SK-N-MC (cell line): Measurements from ENCODE around the gene ABCC1.

Source experiments
- DNase-seq: peaks from one replicate; pipeline ENCODE4 v3.0.0-alpha.2; 2011; ENCODE audit warnings: low read depth, low spot score
- H3K27ac ChIP-seq: fragments of 200-600 bp; sonication (generic); 2 replicates; pipeline ENCODE4 v1.5.1; 2016; ENCODE audit warnings: mixed run types
- H3K36me3 ChIP-seq: fragments of 200-600 bp; sonication (generic); 2 replicates; pipeline ENCODE4 v1.6.1; 2017; ENCODE audit warnings: antibody characterized with exemption, low read length, mixed read lengths; ENCODE audit not compliant: insufficient read depth
- H3K4me3 ChIP-seq: fragments of 200-600 bp; sonication (generic); 2 replicates; pipeline ENCODE4 v1.5.1; 2016
- H3K9ac ChIP-seq: fragments of 200-600 bp; sonication (generic); 2 replicates; pipeline ENCODE4 v1.8.0; 2017; ENCODE audit warnings: mixed run types, mixed read lengths; ENCODE audit not compliant: insufficient read length
- H3K9me3 ChIP-seq: fragments of 200-600 bp; sonication (generic); 2 replicates; pipeline ENCODE4 v1.6.1; 2017; ENCODE audit warnings: low read depth, mild to moderate bottlenecking, antibody characterized with exemption, low read length, moderate library complexity, mixed read lengths
- EZH2 ChIP-seq: fragments of 200-600 bp; sonication (generic); IDR thresholded peaks from one replicate; pipeline ENCODE4 v1.6.1; 2017; ENCODE audit warnings: antibody characterized with exemption
- FOXP2 ChIP-seq: optimal IDR thresholded peaks from 2 replicates; pipeline ENCODE3; 2011; ENCODE audit warnings: mild to moderate bottlenecking, moderate library complexity; ENCODE audit not compliant: insufficient read depth; ENCODE audit errors: extremely low read length, control extremely low read depth
- POLR2AphosphoS5 ChIP-seq: IDR thresholded peaks from 2 replicates; pipeline ENCODE4 v1.6.1; 2012; ENCODE audit warnings: mild to moderate bottlenecking, low read depth, low read length, borderline replicate concordance

ABCC1 gene

GRCh38 chr16:16001596-16002255 is 52.3 kb downstream of the ABCC1 start:
- TF ChIP-seq EZH2 (no peak), POLR2AphosphoS5 (no peak), FOXP2 (no peak)
- no peak overlapping the region for H3K9ac ChIP-seq
- no peak overlapping the region for H3K27ac ChIP-seq
- no peak overlapping the region for H3K4me3 ChIP-seq
- H3K9me3 ChIP-seq: no peaks in the 10 kb centered on the region
- DNase-seq: no peak
- no peaks in the 10 kb centered on the region for H3K36me3 ChIP-seq

GRCh38 chr16:16003719-16004313 is 54.4 kb downstream of the ABCC1 start:
- TF ChIP-seq EZH2 (no peak), FOXP2 (no peak), POLR2AphosphoS5 (no peak)
- H3K4me3 ChIP-seq: no peak overlapping the region
- no peak overlapping the region for H3K9ac ChIP-seq
- H3K36me3 ChIP-seq: no peaks in the 10 kb centered on the region
- no peak for DNase-seq
- H3K9me3 ChIP-seq: no peaks in the 10 kb centered on the region
- H3K27ac ChIP-seq: no peak overlapping the region

GRCh38 chr16:16004314-16004749 is 54.9 kb downstream of the ABCC1 start:
- TF ChIP-seq EZH2 (no peak), POLR2AphosphoS5 (no peak), FOXP2 (no peak)
- Histone ChIP-seq H3K27ac (no peak overlapping the region), H3K36me3 (no peaks in the 10 kb centered on the region; the same call in 1 of the 2 replicates), H3K9ac (no peak overlapping the region), H3K4me3 (no peak overlapping the region), H3K9me3 (no peaks in the 10 kb centered on the region)
- no peak for DNase-seq

GRCh38 chr16:16005721-16006120 is 56.3 kb downstream of the ABCC1 start:
- no peak for DNase-seq
- no peak overlapping the region for H3K27ac ChIP-seq
- H3K36me3 ChIP-seq: peaks cover 3% of the 10 kb centered on the region; the same call in 1 of the 2 replicates
- TF ChIP-seq POLR2AphosphoS5 (no peak), EZH2 (no peak), FOXP2 (no peak)
- H3K9ac ChIP-seq: no peak overlapping the region
- H3K9me3 ChIP-seq: no peaks in the 10 kb centered on the region
- no peak overlapping the region for H3K4me3 ChIP-seq

- Histone ChIP-seq H3K4me3 (no peak overlapping the region), H3K27ac (no peak overlapping the region), H3K36me3 (peaks cover 3% of the 10 kb centered on the region; the same call in 1 of the 2 replicates), H3K9ac (no peak overlapping the region), H3K9me3 (no peaks in the 10 kb centered on the region)
- TF ChIP-seq EZH2: no peak
- TF ChIP-seq POLR2AphosphoS5: no peak
- no peak for TF ChIP-seq FOXP2
- DNase-seq: no peak
These were observed 57.2 kb downstream of the ABCC1 start for GRCh38 chr16:16006650-16007049.

GRCh38 chr16:16007743-16008111 is 58.3 kb downstream of the ABCC1 start:
- Histone ChIP-seq H3K36me3 (peaks cover 6% of the 10 kb centered on the region; the same call in 1 of the 2 replicates), H3K4me3 (no peak overlapping the region), H3K9ac (no peak overlapping the region), H3K9me3 (no peaks in the 10 kb centered on the region), H3K27ac (no peak overlapping the region)
- DNase-seq: no peak
- TF ChIP-seq EZH2: no peak
- TF ChIP-seq POLR2AphosphoS5: no peak

GRCh38 chr16:16008666-16009065 is 59.2 kb downstream of the ABCC1 start:
- H3K9ac ChIP-seq: no peak overlapping the region
- DNase-seq: no peak
- H3K4me3 ChIP-seq: no peak overlapping the region
- no peak overlapping the region for H3K27ac ChIP-seq
- no peaks in the 10 kb centered on the region for H3K9me3 ChIP-seq
- no peak for TF ChIP-seq EZH2
- no peak for TF ChIP-seq FOXP2
- no peak for TF ChIP-seq POLR2AphosphoS5
- peaks cover 6% of the 10 kb centered on the region; the same call in 1 of the 2 replicates for H3K36me3 ChIP-seq

GRCh38 chr16:16009401-16009800 is 60.0 kb downstream of the ABCC1 start:
- no peaks in the 10 kb centered on the region for H3K9me3 ChIP-seq
- no peak for TF ChIP-seq POLR2AphosphoS5
- no peak for TF ChIP-seq EZH2
- no peak overlapping the region for H3K27ac ChIP-seq
- DNase-seq: no peak
- H3K9ac ChIP-seq: no peak overlapping the region
- peaks cover 6% of the 10 kb centered on the region; the same call in 1 of the 2 replicates for H3K36me3 ChIP-seq
- no peak overlapping the region for H3K4me3 ChIP-seq
